ENCODE measurements around the gene GRIK5. TPM values are rescaled to one million over a fixed set of nuclear protein-coding genes. Genes with fewer than 3 reads are reported as not detected.

Gene GRIK5, protein sequence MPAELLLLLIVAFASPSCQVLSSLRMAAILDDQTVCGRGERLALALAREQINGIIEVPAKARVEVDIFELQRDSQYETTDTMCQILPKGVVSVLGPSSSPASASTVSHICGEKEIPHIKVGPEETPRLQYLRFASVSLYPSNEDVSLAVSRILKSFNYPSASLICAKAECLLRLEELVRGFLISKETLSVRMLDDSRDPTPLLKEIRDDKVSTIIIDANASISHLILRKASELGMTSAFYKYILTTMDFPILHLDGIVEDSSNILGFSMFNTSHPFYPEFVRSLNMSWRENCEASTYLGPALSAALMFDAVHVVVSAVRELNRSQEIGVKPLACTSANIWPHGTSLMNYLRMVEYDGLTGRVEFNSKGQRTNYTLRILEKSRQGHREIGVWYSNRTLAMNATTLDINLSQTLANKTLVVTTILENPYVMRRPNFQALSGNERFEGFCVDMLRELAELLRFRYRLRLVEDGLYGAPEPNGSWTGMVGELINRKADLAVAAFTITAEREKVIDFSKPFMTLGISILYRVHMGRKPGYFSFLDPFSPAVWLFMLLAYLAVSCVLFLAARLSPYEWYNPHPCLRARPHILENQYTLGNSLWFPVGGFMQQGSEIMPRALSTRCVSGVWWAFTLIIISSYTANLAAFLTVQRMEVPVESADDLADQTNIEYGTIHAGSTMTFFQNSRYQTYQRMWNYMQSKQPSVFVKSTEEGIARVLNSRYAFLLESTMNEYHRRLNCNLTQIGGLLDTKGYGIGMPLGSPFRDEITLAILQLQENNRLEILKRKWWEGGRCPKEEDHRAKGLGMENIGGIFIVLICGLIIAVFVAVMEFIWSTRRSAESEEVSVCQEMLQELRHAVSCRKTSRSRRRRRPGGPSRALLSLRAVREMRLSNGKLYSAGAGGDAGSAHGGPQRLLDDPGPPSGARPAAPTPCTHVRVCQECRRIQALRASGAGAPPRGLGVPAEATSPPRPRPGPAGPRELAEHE
- not detected in 2 replicates for total RNA-seq

GRCh38 chr19:42069619-42070351, at the start of gene GRIK5:
GRIK5 (minus strand) TSS chr19:42070206; CDS start chr19:42065770, 4,436 bp downstream.

GRCh38 chr19:42075616-42076379, 5.8 kb upstream of the GRIK5 start, which contains the start of gene ZNF574:
ZNF574 (plus strand) TSS chr19:42076166; CDS start chr19:42078607, 2,441 bp downstream.

DNA sequence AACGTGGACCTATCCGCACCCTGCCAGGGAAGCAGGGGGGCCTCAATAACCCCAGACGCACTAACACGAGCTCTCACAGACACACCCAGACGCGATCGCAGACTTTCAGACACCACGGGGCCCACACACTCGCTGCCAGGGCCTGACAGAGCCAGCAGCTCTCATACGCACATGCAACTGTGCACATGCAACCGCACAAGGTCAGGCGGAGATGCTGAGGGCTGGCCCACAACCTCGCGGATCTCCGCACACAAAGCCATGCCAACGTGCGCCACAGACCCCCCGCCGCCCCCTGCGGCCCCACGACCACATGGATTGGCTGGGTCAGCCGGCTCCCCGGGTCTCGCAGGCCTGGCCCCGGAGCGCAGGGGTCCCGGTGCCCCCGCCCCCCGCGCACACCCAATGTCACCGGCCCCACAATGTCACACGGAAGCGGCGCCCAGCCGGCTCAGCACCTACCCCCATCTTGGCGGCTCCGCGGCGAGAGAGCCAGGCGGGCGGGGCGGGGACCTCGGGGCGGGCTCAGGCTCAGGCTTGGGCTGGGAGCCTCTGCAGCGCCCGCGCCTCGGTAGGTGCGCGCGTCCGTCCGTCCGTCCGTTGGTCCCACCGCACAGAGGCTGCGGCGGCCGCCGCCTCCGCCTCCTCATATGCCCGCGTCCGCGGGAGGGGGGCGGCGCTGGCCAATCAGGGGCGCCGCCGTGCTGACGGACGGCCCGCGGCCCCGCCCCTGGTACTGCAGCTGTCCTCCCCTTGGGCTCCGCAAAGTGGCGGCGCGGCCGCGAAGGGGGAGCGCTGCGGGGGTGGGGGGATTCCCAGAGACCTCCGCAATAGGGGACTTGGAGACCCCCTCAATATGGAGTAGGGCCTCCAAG, 76.2 kb downstream of the GRIK5 start, which contains the start of gene ATP1A3:
TSS of gene ATP1A3 (minus strand) at position 619 of the 872 bp plus-strand sequence. CDS start at position 465, 154 bp downstream.

GRCh38 chr19:41959056-41960053, 110.7 kb downstream of the GRIK5 start, which contains the start of gene RABAC1:
RABAC1 (minus strand) TSS chr19:41959321; CDS start chr19:41959292, 29 bp downstream.

Other genes starting within 250 kb of the GRIK5 start
- gene LYPD4, start 225.5 kb downstream of the GRIK5 start, total RNA-seq: not detected in 2 replicates
- not detected in 2 replicates for gene DMRTC2, start 225.2 kb downstream of the GRIK5 start, total RNA-seq
- 935 and 1,538 TPM in 2 replicates for gene RPS19, start 210.0 kb downstream of the GRIK5 start, total RNA-seq
- gene CD79A, start 192.9 kb downstream of the GRIK5 start, total RNA-seq: not detected in 2 replicates
- gene ARHGEF1, start 187.0 kb downstream of the GRIK5 start, total RNA-seq: 37.6 and 50.6 TPM in 2 replicates
- gene ERFL, start 141.8 kb downstream of the GRIK5 start, total RNA-seq: 0.06 TPM in 1 of 2 replicates, not detected in the other
- gene RABAC1, start 110.9 kb downstream of the GRIK5 start, total RNA-seq: 246 and 282 TPM in 2 replicates
- 0.05 TPM in 1 of 2 replicates, not detected in the other for gene ATP1A3, start 76.0 kb downstream of the GRIK5 start, total RNA-seq
- 14.9 and 15.5 TPM in 2 replicates for gene ZNF574, start 6.0 kb upstream of the GRIK5 start, total RNA-seq
- gene POU2F2, start 62.2 kb upstream of the GRIK5 start, total RNA-seq: not detected in 2 replicates
- 19.1 and 19.3 TPM in 2 replicates for gene DEDD2, start 147.5 kb upstream of the GRIK5 start, total RNA-seq
- 5.5 and 6.6 TPM in 2 replicates for gene ZNF526, start 150.1 kb upstream of the GRIK5 start, total RNA-seq
- 17.0 and 17.4 TPM in 2 replicates for gene GSK3A, start 172.4 kb upstream of the GRIK5 start, total RNA-seq
- gene ERF, start 184.9 kb upstream of the GRIK5 start, total RNA-seq: 31.5 and 33.5 TPM in 2 replicates
- 49.5 and 58.0 TPM in 2 replicates for gene CIC, start 199.0 kb upstream of the GRIK5 start, total RNA-seq
- gene PRR19, start 231.9 kb upstream of the GRIK5 start, total RNA-seq: not detected in 2 replicates
- gene PAFAH1B3, start 232.4 kb upstream of the GRIK5 start, total RNA-seq: 12.2 and 18.7 TPM in 2 replicates
- not detected in 2 replicates for gene TMEM145, start 243.1 kb upstream of the GRIK5 start, total RNA-seq